NK-92 treated with Interleukin-12 subunit alpha and Interleukin-12 subunit beta, amount 100 ng/mL, for 24 hours (cell line): ENCODE data around the gene ADGRL1.
"Not testable (repeated sequence)": the region's sequence is repeated elsewhere in the genome, so short reads cannot be mapped to it uniquely, and the experiment has no call there.

Experiments used
- DNase-seq: peaks from one replicate; lab custom pipeline; 2025; lab: John Stamatoyannopoulos, UW

The ADGRL1 gene

GRCh38 chr19:14161305-14161704 lies 44.7 kb downstream of the ADGRL1 start:
- no peak for DNase-seq

DNA sequence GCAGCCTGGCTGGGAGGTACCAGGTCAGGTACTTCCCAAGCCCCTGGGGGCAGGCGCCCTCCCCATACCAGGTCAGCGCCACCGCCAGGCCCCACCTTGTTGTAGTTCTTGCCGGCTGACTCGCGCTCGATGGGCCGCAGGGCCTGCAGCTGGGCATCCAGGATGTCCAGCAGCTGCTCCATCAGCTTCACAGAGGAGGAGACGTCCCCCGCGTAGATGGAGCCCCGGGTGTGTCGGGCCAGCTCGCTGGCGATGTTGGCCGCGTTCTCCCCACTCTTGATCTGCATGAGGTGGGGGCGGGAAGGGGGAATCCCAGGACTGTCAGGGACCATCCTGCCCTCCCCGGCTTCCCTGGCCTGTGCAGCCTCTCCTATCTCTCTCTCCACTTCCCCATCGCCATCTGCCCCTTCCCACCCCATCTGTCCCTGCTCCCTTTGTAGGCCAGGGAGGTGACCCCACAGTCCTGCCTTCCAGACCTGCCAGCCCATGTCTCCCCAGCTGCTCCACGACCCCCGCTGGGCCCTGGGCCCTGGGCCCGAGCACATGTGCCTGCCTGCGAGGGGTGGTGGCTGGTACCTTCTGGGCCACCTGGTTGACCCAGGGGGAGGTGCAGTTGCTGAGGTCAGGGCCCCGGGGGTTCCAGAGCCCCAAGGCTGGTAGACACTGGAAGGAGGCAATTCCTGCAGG lies 45.8 kb downstream of the ADGRL1 start:
- DNase-seq: no peak

- DNase-seq: no peak
These were observed 46.9 kb downstream of the ADGRL1 start for GRCh38 chr19:14159059-14159458.

DNA sequence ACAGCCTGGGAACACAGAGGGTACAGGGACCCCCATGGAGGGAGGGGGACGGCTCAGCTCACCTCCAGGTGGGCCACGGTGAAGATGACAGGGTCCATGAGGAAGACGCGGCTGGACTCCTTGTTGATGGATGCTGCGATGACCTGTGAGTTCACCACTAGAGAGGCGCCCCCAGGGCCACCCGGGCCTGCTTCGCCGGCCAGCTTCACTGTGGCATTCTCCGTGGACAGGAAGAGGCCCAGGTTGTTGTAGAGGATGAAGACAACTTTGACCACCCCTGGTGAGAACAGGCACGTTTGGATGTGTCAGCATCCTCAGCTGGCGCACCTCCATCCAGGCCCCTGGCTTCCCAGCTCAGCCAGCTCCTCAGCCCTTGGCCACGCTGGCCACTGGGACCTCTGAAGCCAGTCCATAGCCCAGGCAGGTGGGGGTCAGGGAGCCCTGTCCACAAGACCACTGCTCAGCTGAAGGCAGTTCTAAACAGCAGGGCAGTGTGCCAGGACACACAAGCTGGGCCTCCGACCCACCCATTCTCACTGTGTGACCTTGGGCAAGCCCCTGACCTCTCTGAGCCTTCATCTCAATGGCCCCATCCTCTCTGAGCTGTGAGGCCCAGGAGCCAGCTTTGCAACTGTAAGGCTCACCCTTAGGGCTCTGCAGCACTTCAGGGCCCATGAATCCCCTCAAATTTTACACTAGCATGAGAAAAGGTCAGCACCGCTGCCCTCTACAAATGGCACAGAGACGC lies 47.5 kb downstream of the ADGRL1 start:
- DNase-seq: no peak

GRCh38 chr19:14156971-14157717 lies 48.8 kb downstream of the ADGRL1 start:
- DNase-seq: no peak

DNA sequence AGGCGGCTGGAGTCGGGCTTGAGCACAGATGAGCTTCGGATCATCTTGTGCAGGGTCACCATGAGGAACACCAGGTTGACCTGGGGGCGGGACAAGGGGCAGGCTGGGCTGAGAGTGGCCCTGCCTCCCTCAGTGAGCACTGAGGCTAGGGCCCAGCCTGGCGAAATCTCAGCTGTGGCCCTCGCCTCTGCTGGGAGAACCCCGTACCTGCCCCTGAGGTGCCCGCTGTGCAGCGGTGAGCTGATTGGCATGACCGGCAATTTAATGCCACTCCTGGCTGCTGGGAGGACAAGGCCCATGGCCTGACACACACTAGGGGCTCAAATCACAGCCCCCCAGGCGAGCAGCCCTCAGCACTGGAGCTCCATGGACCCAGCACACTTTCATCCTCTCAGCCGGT lies 49.8 kb downstream of the ADGRL1 start:
- no peak for DNase-seq

GRCh38 chr19:14155371-14155770 lies 50.6 kb downstream of the ADGRL1 start:
- DNase-seq: no peak

DNA sequence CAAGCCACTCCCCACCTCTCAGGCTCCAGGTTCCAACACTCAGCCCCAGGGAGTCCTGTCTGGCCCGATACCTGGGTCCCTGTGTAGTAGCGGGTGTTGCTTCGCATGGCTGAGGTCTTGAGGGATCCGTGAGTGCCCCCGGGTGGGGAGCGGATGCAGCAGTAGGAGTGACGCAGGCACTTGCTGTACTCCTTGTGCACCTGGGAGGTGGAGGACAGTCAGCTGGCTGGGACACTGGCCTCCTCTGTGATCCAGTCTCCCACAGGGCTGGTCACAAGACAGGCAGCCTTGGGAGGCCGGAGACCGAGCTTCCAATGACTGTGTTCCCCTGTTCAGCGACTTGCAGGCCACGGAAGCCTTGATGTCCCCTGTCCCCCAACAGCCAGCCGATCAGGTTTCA lies 53.3 kb downstream of the ADGRL1 start:
- DNase-seq: no peak

GRCh38 chr19:14150770-14151661 lies 55.0 kb downstream of the ADGRL1 start:
- no peak for DNase-seq

- DNase-seq: no peak
These were observed 55.8 kb downstream of the ADGRL1 start for GRCh38 chr19:14150041-14150769.

GRCh38 chr19:14149509-14149994 lies 56.4 kb downstream of the ADGRL1 start:
- DNase-seq: no peak

GRCh38 chr19:14148751-14149410 lies 57.1 kb downstream of the ADGRL1 start:
- no peak for DNase-seq

DNA sequence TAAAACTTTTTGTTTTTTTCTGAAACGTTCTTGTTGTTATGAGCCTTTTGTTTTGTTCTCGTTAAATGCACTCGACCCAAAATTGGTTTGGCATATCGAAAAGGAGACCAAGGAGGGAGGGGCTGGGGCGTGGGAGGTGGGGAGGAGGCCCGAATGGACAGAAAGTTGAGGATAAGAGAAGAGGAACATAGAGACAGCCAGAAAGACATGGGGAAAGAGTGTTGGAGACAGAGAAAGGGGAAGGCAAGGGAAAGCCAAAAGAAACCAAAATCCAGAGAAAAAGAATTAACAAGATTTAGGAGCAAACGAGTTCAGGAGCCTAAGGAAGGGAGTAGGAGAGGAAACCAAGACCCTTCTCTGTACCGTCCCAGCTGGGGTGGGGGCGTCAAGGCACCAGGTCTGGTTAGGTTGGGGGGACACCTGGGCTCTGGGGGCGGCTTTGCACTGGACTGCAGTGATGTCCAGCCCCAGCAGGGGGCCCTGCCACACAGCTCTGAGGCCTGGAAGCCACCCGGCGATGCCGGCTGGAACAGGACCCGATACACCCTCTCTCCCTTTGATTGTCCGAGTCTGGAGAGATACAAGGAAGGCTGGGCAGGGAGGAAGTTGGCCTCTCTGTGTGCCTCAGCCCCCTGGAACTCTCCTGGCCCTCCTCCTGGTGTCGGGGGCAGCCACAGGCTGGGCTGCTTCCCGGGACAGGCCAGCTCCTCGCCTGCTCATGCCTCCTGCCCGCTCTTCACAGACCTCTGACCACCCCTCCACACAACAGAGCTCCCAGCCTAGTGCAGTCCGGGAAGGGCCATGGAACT lies 58.0 kb downstream of the ADGRL1 start:
- DNase-seq: no peak

- no peak for DNase-seq
These were observed 59.2 kb downstream of the ADGRL1 start for GRCh38 chr19:14146789-14147216.

DNA sequence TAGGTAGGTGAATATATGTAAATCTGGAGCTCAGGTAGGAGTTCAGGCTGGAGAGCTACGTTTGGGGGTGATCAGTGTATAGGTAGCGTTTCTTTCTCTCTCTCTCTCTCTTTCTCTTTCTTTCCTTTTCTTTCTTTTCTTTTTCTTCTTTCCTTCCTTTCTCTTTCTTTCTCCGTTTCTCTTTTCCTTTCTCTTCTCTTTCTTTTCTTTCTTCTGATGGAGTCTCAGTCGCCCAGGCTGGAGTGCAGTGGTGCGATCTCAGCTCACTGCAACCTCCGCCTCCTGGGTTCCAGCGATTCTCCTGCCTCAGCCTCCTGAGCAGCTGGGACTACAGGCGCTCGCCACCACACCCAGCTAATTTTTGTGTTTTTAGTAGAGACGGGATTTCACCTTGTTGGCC lies 59.8 kb downstream of the ADGRL1 start:
- DNase-seq: not testable (repeated sequence)

- DNase-seq: no peak
These were observed 60.6 kb downstream of the ADGRL1 start for GRCh38 chr19:14145381-14145780.

- DNase-seq: no peak
These were observed 63.4 kb downstream of the ADGRL1 start for GRCh38 chr19:14142262-14143190.

GRCh38 chr19:14141041-14141440 lies 64.9 kb downstream of the ADGRL1 start:
- no peak for DNase-seq
